Epithelial cell of proximal tubule (primary cell): ENCODE data around the gene SUV39H2. TPM values are rescaled to one million over a fixed set of nuclear protein-coding genes. Genes with fewer than 3 reads are reported as not detected.

Experiments used
- DNase-seq: peaks from one replicate; pipeline ENCODE4 v3.0.0-alpha.2; 2011; ENCODE audit warnings: low read depth
- H3K4me3 ChIP-seq: 2 replicates; pipeline ENCODE4 v1.5.1; 2011; ENCODE audit warnings: low read depth, mild to moderate bottlenecking, low read length
- CTCF ChIP-seq: conservative IDR thresholded peaks from 2 replicates; pipeline ENCODE4 v1.5.1; 2012; ENCODE audit warnings: low read depth, mild to moderate bottlenecking, low read length
- total RNA-seq: library from RNA; depleted of rRNA; stranded (reverse); fragments of >200 nt; gene quantifications from 2 replicates; pipeline ENCODE4 v1.2.3, GENCODE V29; 2015

The SUV39H2 gene
- total RNA-seq, 1 donor from 2014 or later = 16.5 TPM

DNA sequence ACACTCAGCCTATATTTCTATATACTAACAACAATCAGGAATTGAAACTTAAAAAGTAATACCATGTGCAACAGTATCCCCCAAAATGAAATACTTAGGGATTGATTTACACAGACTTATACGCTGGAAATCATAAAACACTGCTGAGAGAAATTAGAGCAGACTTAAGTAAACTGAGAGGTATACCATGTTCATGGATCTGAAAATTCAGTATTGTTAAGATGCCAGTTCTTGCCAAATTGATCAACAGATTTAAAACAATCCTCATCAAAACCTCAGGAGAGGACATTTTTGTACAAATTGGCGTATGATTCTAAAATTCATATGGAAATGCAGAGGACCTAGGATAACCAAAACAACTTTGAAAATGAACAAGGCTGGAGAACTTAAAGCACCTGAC, 37.9 kb downstream of the SUV39H2 start:
- no peak overlapping the region for H3K4me3 ChIP-seq
- TF ChIP-seq CTCF = no peak

GRCh38 chr10:14917827-14918226, 39.2 kb downstream of the SUV39H2 start:
- DNase-seq = no peak

More for the DNA sequence above, 37.9 kb downstream of the SUV39H2 start:
- no peak for DNase-seq

DNA sequence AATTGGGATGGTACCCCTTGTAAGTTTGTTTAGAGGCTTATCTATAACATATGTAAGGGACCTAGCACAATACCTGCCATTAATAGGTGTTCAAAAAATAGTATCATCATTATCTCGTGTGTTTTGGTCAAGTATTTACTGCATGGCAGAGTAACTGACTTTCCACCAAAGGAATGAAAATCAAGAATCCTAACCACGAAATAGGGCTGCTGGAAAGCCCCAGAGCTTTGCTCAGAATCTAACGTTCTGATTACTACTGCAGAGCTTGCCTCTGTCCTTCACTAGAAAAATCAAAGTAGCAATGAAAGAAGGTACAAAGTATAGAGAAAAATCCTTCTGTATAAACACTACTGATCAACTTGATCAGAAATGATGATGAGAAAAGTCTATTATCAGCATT, 40.3 kb downstream of the SUV39H2 start:
- TF ChIP-seq CTCF = no peak
- H3K4me3 ChIP-seq = no peak overlapping the region
- DNase-seq = no peak

More at GRCh38 chr10:14917827-14918226, 39.2 kb downstream of the SUV39H2 start:
- no peak overlapping the region for H3K4me3 ChIP-seq
- no peak for TF ChIP-seq CTCF

DNA sequence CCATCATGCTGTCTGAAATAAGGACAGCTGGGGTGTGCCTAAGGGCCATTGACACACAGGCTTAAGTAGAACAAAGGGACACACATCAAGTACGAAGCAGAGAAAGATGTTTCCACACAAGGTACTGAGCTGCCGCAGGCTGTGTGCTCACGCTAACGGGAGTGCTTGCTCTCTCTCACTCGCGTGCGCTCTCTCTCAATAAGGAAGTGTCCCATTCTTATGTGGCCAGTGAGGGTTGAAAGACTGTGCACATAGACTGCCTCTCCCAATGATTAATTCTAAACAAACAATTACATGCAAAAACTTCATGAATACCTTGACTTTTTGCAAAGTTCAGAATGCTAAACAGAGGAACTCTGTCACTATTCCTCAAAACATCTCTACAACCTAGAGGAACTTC, 45.3 kb downstream of the SUV39H2 start:
- TF ChIP-seq CTCF = no peak
- H3K4me3 ChIP-seq = no peak overlapping the region
- DNase-seq = no peak

DNA sequence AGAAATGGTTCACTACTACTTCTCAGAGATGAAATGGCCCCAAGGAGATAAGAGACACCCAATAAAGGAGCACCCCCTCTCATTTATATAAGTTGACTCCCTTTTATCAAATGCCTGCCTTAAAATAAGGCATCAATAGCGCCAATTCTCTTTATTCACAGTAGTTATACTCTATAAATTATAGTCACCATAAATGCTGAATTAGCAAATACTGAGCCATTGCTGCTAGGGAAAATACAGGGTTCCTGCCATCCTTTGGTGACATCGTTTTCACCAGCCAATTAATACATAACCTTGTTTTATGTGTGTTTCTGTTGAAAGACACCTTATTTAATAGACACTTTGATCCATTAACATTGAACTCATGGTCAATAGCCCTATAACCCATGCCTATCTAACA, 46.6 kb downstream of the SUV39H2 start:
- no peak for TF ChIP-seq CTCF
- DNase-seq = no peak
- H3K4me3 ChIP-seq = no peak overlapping the region

- no peak for DNase-seq
These were observed 47.4 kb downstream of the SUV39H2 start for GRCh38 chr10:14926061-14926470.

More at GRCh38 chr10:14926061-14926470, 47.4 kb downstream of the SUV39H2 start:
- TF ChIP-seq CTCF = no peak
- no peak overlapping the region for H3K4me3 ChIP-seq
